Upper lobe of right lung (tissue), 1 donor: ENCODE data around the gene MAPK8IP1. TPM values are rescaled to one million over a fixed set of nuclear protein-coding genes. Genes with fewer than 3 reads are reported as not detected.

Source experiments
- ATAC-seq: fragments of 200-7000 bp; cut with Tn5 transposase; one replicate; pipeline ENCODE4 v1.9.1; 2020; ENCODE audit warnings: mild to moderate bottlenecking, moderate library complexity
- DNase-seq: peaks from one replicate; pipeline ENCODE4 v3.0.0-alpha.2; 2020
- H3K27ac ChIP-seq: fragments of 200-600 bp; one replicate; pipeline ENCODE4 v1.8.0; 2022
- H3K27me3 ChIP-seq: fragments of 200-600 bp; one replicate; pipeline ENCODE4 v1.8.0; 2022; ENCODE audit warnings: mild to moderate bottlenecking
- H3K36me3 ChIP-seq: fragments of 200-600 bp; one replicate; pipeline ENCODE4 v1.8.0; 2022
- H3K4me1 ChIP-seq: fragments of 200-600 bp; one replicate; pipeline ENCODE4 v1.8.0; 2022
- H3K4me3 ChIP-seq: fragments of 200-600 bp; one replicate; pipeline ENCODE4 v1.8.0; 2022; ENCODE audit warnings: mild to moderate bottlenecking
- H3K9me3 ChIP-seq: fragments of 200-600 bp; one replicate; pipeline ENCODE4 v1.8.0; 2022
- CTCF ChIP-seq: fragments of 200-600 bp; IDR thresholded peaks from one replicate; pipeline ENCODE4 v1.8.0; 2022; ENCODE audit warnings: antibody characterized with exemption
- intact Hi-C: fragments of 100-400 bp; cut with DNase I; formaldehyde crosslinking; loops from one replicate; pipeline ENCODE4 v1.11.0; 2022
- total RNA-seq: library from RNA; stranded (reverse); fragmentation: NEBNext Ultra II Directional; extraction: Animal tissue kit (Norgen Biotek cat#: 25700); gene quantifications from one replicate; pipeline ENCODE4 v1.2.1, GENCODE V29; 2021
- donor health status: DM: no; HTN: yes; CAD: no; lungs with severe emphysema.

The MAPK8IP1 gene
- total RNA-seq, 1 donor from 2014 or later = 6.4 TPM

GRCh38 chr11:45851228-45851627, 34.2 kb upstream of the MAPK8IP1 start:
- ATAC-seq (no peak), DNase-seq (no peak)
- Histone ChIP-seq H3K27me3 (no peaks in the 10 kb centered on the region), H3K4me3 (no peak overlapping the region), H3K4me1 (peaks cover 81% of the 10 kb centered on the region), H3K36me3 (peaks cover 13% of the 10 kb centered on the region), H3K9me3 (no peaks in the 10 kb centered on the region), H3K27ac (no peak overlapping the region)
- TF ChIP-seq CTCF = no peak
- intact Hi-C loops = no loop called here

GRCh38 chr11:45852018-45852711, 33.3 kb upstream of the MAPK8IP1 start:
- Histone ChIP-seq H3K4me1 (peaks cover 85% of the 10 kb centered on the region), H3K27me3 (no peaks in the 10 kb centered on the region), H3K36me3 (peaks cover 22% of the 10 kb centered on the region), H3K27ac (peak overlapping the region; percentile 20), H3K4me3 (no peak overlapping the region), H3K9me3 (no peaks in the 10 kb centered on the region)
- no peak for ATAC-seq
- TF ChIP-seq CTCF = no peak
- DNase-seq = no peak
- intact Hi-C loops = no loop called here

GRCh38 chr11:45852712-45853101, 32.7 kb upstream of the MAPK8IP1 start:
- DNase-seq = no peak
- no peak overlapping the region for H3K4me3 ChIP-seq
- no peak for TF ChIP-seq CTCF
- no peak overlapping the region for H3K27ac ChIP-seq
- intact Hi-C loops = no loop called here
- H3K36me3 ChIP-seq = peaks cover 25% of the 10 kb centered on the region
- H3K27me3 ChIP-seq = no peaks in the 10 kb centered on the region
- ATAC-seq = no peak
- H3K9me3 ChIP-seq = no peaks in the 10 kb centered on the region
- H3K4me1 ChIP-seq = peaks cover 90% of the 10 kb centered on the region

- intact Hi-C loops = no loop called here
- Histone ChIP-seq H3K4me3 (no peak overlapping the region), H3K27ac (no peak overlapping the region), H3K27me3 (no peaks in the 10 kb centered on the region), H3K36me3 (peaks cover 26% of the 10 kb centered on the region), H3K9me3 (no peaks in the 10 kb centered on the region), H3K4me1 (peaks cover 94% of the 10 kb centered on the region)
- ATAC-seq (no peak), DNase-seq (no peak)
- no peak for TF ChIP-seq CTCF
These were observed 31.9 kb upstream of the MAPK8IP1 start for GRCh38 chr11:45853332-45854219.

GRCh38 chr11:45855308-45855707, 30.1 kb upstream of the MAPK8IP1 start:
- no peak for TF ChIP-seq CTCF
- intact Hi-C loops = no loop called here
- ATAC-seq = no peak

More at GRCh38 chr11:45855308-45855707, 30.1 kb upstream of the MAPK8IP1 start:
- Histone ChIP-seq H3K27me3 (no peaks in the 10 kb centered on the region), H3K4me1 (peaks cover 93% of the 10 kb centered on the region), H3K4me3 (no peak overlapping the region), H3K9me3 (no peaks in the 10 kb centered on the region), H3K36me3 (peaks cover 37% of the 10 kb centered on the region), H3K27ac (peak overlapping the region; percentile 82)
- no peak for DNase-seq
